Prostate gland (tissue), 2 donors: ENCODE measurements around the gene SLC4A3. TPM values are rescaled to one million over a fixed set of nuclear protein-coding genes. Genes with fewer than 3 reads are reported as not detected.

Source experiments
- DNase-seq: peaks from one replicate; pipeline ENCODE4 v3.0.0-alpha.2; 2019; ENCODE audit warnings: low spot score
- H3K27ac ChIP-seq, 2 donors: fragments of 200-600 bp; sonication (generic); 2 replicates each; pipeline ENCODE4 v1.5.1; 2017 to 2019
- H3K27me3 ChIP-seq: fragments of 200-600 bp; sonication (generic); replicated peaks from 2 replicates; pipeline ENCODE4 v1.5.1; 2019; ENCODE audit not compliant: insufficient read depth
- H3K36me3 ChIP-seq, 2 donors: fragments of 200-600 bp; sonication (generic); 1 replicate in 1 of 2; 2 replicates in 1 of 2; pipeline versions ENCODE4 v1.5.1 to v1.8.1; 2017 to 2019
- H3K4me1 ChIP-seq: fragments of 200-600 bp; sonication (generic); replicated peaks from 2 replicates; pipeline ENCODE4 v1.5.1; 2019
- H3K4me3 ChIP-seq, 2 donors: fragments of 200-600 bp; sonication (generic); 2 replicates each; pipeline ENCODE4 v1.5.1; 2017 to 2019
- H3K9me3 ChIP-seq: fragments of 200-600 bp; sonication (generic); 2 replicates; pipeline ENCODE4 v1.5.1; 2017
- POLR2A ChIP-seq: fragments of 450-650 bp; IDR thresholded peaks from one replicate; pipeline ENCODE4 v1.6.1; 2016; ENCODE audit warnings: antibody characterized with exemption, mild to moderate bottlenecking
- POLR2AphosphoS5 ChIP-seq: sonication (generic); formaldehyde crosslinking; IDR thresholded peaks from one replicate; pipeline ENCODE4 v1.6.1; 2017; ENCODE audit warnings: antibody characterized with exemption
- WGBS: methylation state at CpG from one replicate; pipeline ENCODE4 v1.1.5; 2018; 5-methylcytosine and 5-hydroxymethylcytosine counted together
- intact Hi-C: fragments of 100-400 bp; cut with DNase I; formaldehyde crosslinking; loops from one replicate; pipeline ENCODE4 v1.14.2; 2022
- total RNA-seq, 2 donors: library from RNA; depleted of rRNA; stranded (reverse); fragments of >200 nt; gene quantifications; one replicate each; pipeline ENCODE4 v1.1.0, GENCODE V29; 2016
- TF ChIP-seq, protein P1 (sequence below), 4 experiments: fragments of 200-600 bp in 2 of 4; fragments of 450-650 bp in 2 of 4; sonication (generic) in 2 of 4; IDR thresholded peaks; 1 replicate in 3 of 4; 2 replicates in 1 of 4; pipeline ENCODE4 v1.5.1; 2016 to 2019; ENCODE audit warnings: antibody characterized with exemption in 4 of 4, mild to moderate bottlenecking in 2 of 4, moderate library complexity in 2 of 4

SLC4A3 gene
- total RNA-seq, 2 donors from 2014 or later, result 7.6 to 44.6 TPM

- H3K4me3 ChIP-seq, result no peak overlapping the region
- H3K4me1 ChIP-seq, result no peaks in the 10 kb centered on the region
- TF ChIP-seq, protein P1, sequence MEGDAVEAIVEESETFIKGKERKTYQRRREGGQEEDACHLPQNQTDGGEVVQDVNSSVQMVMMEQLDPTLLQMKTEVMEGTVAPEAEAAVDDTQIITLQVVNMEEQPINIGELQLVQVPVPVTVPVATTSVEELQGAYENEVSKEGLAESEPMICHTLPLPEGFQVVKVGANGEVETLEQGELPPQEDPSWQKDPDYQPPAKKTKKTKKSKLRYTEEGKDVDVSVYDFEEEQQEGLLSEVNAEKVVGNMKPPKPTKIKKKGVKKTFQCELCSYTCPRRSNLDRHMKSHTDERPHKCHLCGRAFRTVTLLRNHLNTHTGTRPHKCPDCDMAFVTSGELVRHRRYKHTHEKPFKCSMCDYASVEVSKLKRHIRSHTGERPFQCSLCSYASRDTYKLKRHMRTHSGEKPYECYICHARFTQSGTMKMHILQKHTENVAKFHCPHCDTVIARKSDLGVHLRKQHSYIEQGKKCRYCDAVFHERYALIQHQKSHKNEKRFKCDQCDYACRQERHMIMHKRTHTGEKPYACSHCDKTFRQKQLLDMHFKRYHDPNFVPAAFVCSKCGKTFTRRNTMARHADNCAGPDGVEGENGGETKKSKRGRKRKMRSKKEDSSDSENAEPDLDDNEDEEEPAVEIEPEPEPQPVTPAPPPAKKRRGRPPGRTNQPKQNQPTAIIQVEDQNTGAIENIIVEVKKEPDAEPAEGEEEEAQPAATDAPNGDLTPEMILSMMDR (IDR thresholded peaks at IDR 0.05), result no peak
- TF ChIP-seq POLR2A, result no peak
- TF ChIP-seq POLR2AphosphoS5, result no peak
- WGBS, result 95% methylated on average over 3 of the region's 3 CpGs
- no peak for DNase-seq
- H3K27me3 ChIP-seq, result no peaks in the 10 kb centered on the region
- intact Hi-C loops, result no loop called here
- H3K27ac ChIP-seq, result no peak overlapping the region
- H3K9me3 ChIP-seq, result no peaks in the 10 kb centered on the region
- H3K36me3 ChIP-seq, result peaks cover 4 to 9% of the 10 kb centered on the region in 2 donors
Measured at GRCh38 chr2:219618733-219619122, 8.7 kb upstream of the SLC4A3 start.

DNA sequence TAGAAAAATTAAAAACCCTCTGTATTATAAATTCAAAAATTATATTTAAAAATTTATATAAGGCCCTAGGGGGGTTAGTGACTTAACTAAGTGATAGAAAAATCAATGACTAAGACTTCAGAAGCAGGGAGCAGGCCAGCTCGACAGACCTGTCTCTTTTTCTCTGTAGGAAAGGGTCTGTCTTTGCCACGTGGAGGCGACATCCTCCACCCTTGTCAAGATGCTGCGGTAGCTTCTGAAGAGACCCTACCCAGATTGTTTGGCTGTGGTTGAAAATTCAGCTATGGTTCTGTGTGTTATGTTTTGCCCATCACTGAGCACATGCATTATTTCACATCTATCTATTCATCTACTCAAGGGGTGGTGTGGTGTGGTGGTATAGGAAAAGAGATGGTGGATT, 8.2 kb upstream of the SLC4A3 start:
- no peaks in the 10 kb centered on the region for H3K4me1 ChIP-seq
- TF ChIP-seq POLR2AphosphoS5 (no peak), POLR2A (no peak)
- TF ChIP-seq, protein P1 (IDR thresholded peaks at IDR 0.05), result no peak
- H3K9me3 ChIP-seq, result no peaks in the 10 kb centered on the region
- no peaks in the 10 kb centered on the region for H3K27me3 ChIP-seq
- WGBS, result 71% methylated on average over 4 of the region's 4 CpGs
- no peak overlapping the region for H3K4me3 ChIP-seq
- H3K36me3 ChIP-seq, result peaks cover 3 to 8% of the 10 kb centered on the region in 2 donors
- H3K27ac ChIP-seq, result no peak overlapping the region
- intact Hi-C loops, result no loop called here
- DNase-seq, result no peak

- no peaks in the 10 kb centered on the region for H3K4me1 ChIP-seq
- no peak overlapping the region for H3K27ac ChIP-seq
- H3K4me3 ChIP-seq, result no peak overlapping the region
- intact Hi-C loops, result no loop called here
- no peaks in the 10 kb centered on the region for H3K27me3 ChIP-seq
- WGBS, result 73% methylated on average over 6 of the region's 6 CpGs
- DNase-seq, result no peak
- TF ChIP-seq POLR2AphosphoS5 (no peak), POLR2A (no peak)
- H3K36me3 ChIP-seq, result no peaks in the 10 kb centered on the region
- H3K9me3 ChIP-seq, result no peaks in the 10 kb centered on the region
Measured at GRCh38 chr2:219620546-219620945, 6.9 kb upstream of the SLC4A3 start.

DNA sequence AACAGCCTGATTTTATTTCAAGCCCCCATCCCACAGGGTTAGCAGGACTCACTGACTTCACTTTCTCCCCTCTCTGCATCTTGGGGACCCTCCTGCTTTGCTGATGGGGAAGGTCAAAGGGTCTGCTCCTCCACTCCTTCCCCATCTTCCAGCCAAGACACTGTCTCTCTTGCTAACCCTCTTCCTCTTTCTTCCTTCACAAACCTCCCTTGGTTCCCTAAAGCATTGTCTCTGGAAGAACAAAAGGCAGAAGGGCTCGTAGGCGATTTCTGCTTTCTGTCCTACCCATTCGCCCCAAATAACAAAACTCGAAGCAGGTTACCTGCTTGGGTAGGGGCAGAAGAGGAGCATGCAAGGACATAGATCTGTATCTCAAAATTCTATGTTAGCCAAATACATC, 5.5 kb upstream of the SLC4A3 start:
- Histone ChIP-seq H3K9me3 (no peaks in the 10 kb centered on the region), H3K36me3 (no peaks in the 10 kb centered on the region), H3K4me1 (no peaks in the 10 kb centered on the region), H3K27me3 (no peaks in the 10 kb centered on the region), H3K27ac (no peak overlapping the region), H3K4me3 (no peak overlapping the region)
- DNase-seq, result no peak
- 85% methylated on average over 4 of the region's 4 CpGs for WGBS
- intact Hi-C loops, result no loop called here
- TF ChIP-seq POLR2AphosphoS5, result no peak
- TF ChIP-seq, protein P1 (IDR thresholded peaks at IDR 0.05), result no peak
- no peak for TF ChIP-seq POLR2A

- no peak for TF ChIP-seq POLR2AphosphoS5
- no peak for TF ChIP-seq POLR2A
- TF ChIP-seq, protein P1 (IDR thresholded peaks at IDR 0.05), result no peak
- WGBS, result 88% methylated on average over 2 of the region's 2 CpGs
- no peaks in the 10 kb centered on the region for H3K36me3 ChIP-seq
- H3K27me3 ChIP-seq, result no peaks in the 10 kb centered on the region
- no peak overlapping the region for H3K4me3 ChIP-seq
- H3K9me3 ChIP-seq, result no peaks in the 10 kb centered on the region
- H3K4me1 ChIP-seq, result no peaks in the 10 kb centered on the region
- no peak overlapping the region for H3K27ac ChIP-seq
- intact Hi-C loops, result no loop called here
- DNase-seq, result no peak
Measured at GRCh38 chr2:219622472-219622871, 5.0 kb upstream of the SLC4A3 start.
